Measurements from ENCODE around the gene ZNF330. TPM values are rescaled to one million over a fixed set of nuclear protein-coding genes. Genes with fewer than 3 reads are reported as not detected.

Gene ZNF330
- 19.8 and 36.4 TPM in 2 replicates for total RNA-seq

GRCh38 chr4:141220691-141221659 is at the start of gene ZNF330:
TSS of gene ZNF330 (plus strand) at chr4:141220895. CDS start at chr4:141222372, 1,477 bp downstream.

Other genes with a start within 250 kb of the ZNF330 start
- under 0.01 and 0.38 TPM in 2 replicates for gene RNF150, start 87.4 kb upstream of the ZNF330 start, total RNA-seq

Data from bladder microvascular endothelial cell (primary cell).